ENCODE results near the gene TMEM9. TPM values are rescaled to one million over a fixed set of nuclear protein-coding genes. Genes with fewer than 3 reads are reported as not detected.

TMEM9 gene
- total and polyA plus RNA-seq, 10 of the 15 experiments (the other 5 are each of a cell fraction or from before 2014, with no cell fraction given): 7.2 to 46.1 (median 17.3) TPM

GRCh38 chr1:201144701-201145100 lies 9.6 kb downstream of the TMEM9 start:
- ChIA-PET POLR2A (no interaction called here), SMC1A (ENCODE audit: uncharacterized antibody, unreplicated experiment) (no interaction called here), RAD21 (ENCODE audit: unreplicated experiment) (no interaction called here), CTCF (no interaction called here)
- BruUV-seq (replicated peaks): no TSS peak
- ATAC-seq (no peak), FAIRE-seq (no peak), DNase-seq (ENCODE audit: low read depth, low spot score) (no peak)
- H3K4me3 ChIP-seq: no peak overlapping the region
- H3K9ac ChIP-seq (ENCODE audit: control insufficient read depth, insufficient read depth, low read length): no peak overlapping the region
- no peak overlapping the region for H2AFZ ChIP-seq (ENCODE audit: control insufficient read depth, low read depth, low read length)
- H3K36me3 ChIP-seq (ENCODE audit: control insufficient read depth in 2 of 2, insufficient read depth in 2 of 2, low read length in 1 of 2): peaks cover 4% of the 10 kb centered on the region in 2 experiments; a peak in 3 of 4 replicates
- in situ Hi-C loops (cut with MboI) (no loop called here), intact Hi-C loops (cut with micrococcal nuclease; ENCODE audit: unreplicated experiment) (no loop called here)
- H3K4me2 ChIP-seq (ENCODE audit: control insufficient read depth, insufficient read depth): no peak overlapping the region
- H3K79me2 ChIP-seq (ENCODE audit: control insufficient read depth, insufficient read depth, low read length): no peaks in the 10 kb centered on the region
- H4K20me1 ChIP-seq (ENCODE audit: control insufficient read depth, insufficient read depth): no peaks in the 10 kb centered on the region; the same call in 1 of the 2 replicates
- H3K4me1 ChIP-seq (ENCODE audit: control insufficient read depth, insufficient read depth, low read length): no peaks in the 10 kb centered on the region
- H3K27me3 ChIP-seq (replicated peaks in 1 of 2; ENCODE audit: control insufficient read depth in 2 of 2, insufficient read depth in 2 of 2, low read length in 1 of 2): no peaks in the 10 kb centered on the region
- 81% methylated on average over 5 of the region's 5 CpGs for WGBS (ENCODE audit: insufficient coverage, insufficient replicate concordance, low lambda C conversion rate, missing lambda C conversion rate)
- H3K9me3 ChIP-seq (replicated peaks; ENCODE audit: control insufficient read depth, insufficient read depth, low read length): no peaks in the 10 kb centered on the region
- TF ChIP-seq REST (IDR thresholded peaks at IDR 0.05; ENCODE audit: low read depth, low read length): no peak
- TF ChIP-seq NKRF (conservative IDR thresholded peaks at IDR 0.05): no peak
- TF ChIP-seq NR2C1 (IDR thresholded peaks at IDR 0.05): no peak
- no peak for TF ChIP-seq CBX5 (IDR thresholded peaks at IDR 0.05; ENCODE audit: low read depth)
- TF ChIP-seq ZNF274 (IDR thresholded peaks at IDR 0.05; ENCODE audit: insufficient read depth, insufficient read length): no peak
- TF ChIP-seq TBL1XR1 (IDR thresholded peaks at IDR 0.05; ENCODE audit: low read depth, low read length): no peak
- H3K27ac ChIP-seq (ENCODE audit: control insufficient read depth, insufficient read depth): no peak overlapping the region

Measured in GM12878 (cell line).